HK-2 (cell line): ENCODE results near the gene GGCT.
A peak's percentile ranks its signal among the peaks of the same experiment; 100 is the strongest.
"Not testable (repeated sequence)": the region's sequence is repeated elsewhere in the genome, so short reads cannot be mapped to it uniquely, and the experiment has no call there.

Source experiments
- DNase-seq: peaks from one replicate; pipeline ENCODE4 v3.0.0-alpha.2; 2018; ENCODE audit not compliant: unreplicated experiment

The GGCT gene

GRCh38 chr7:30504301-30505173, at the start of gene GGCT:
TSS of gene GGCT (minus strand) at chr7:30504829. CDS start at chr7:30504709, 120 bp downstream.
- peak; percentile 99 for DNase-seq

- DNase-seq, result no peak
These were observed 48.9 kb upstream of the GGCT start for GRCh38 chr7:30553546-30553945.

DNA sequence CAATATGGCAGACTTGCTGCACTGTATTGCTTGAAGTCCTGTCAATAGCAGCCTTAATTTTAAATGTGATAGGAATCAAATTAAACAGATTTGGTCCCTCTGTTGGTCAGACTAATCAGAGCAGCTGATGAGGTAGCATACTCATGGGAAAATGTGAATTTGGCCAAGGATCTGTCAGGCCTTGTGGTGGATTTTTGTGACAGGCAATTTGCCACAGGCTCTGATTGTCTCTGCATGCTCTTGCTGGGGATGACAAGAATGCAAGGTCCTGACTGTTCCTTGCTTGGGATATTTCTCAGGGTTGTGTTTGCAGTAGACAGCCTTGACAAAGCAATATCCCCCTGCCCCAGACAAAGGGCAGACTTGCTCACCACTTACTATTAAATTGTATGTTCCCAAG, 48.5 kb upstream of the GGCT start:
- DNase-seq, result no peak

DNA sequence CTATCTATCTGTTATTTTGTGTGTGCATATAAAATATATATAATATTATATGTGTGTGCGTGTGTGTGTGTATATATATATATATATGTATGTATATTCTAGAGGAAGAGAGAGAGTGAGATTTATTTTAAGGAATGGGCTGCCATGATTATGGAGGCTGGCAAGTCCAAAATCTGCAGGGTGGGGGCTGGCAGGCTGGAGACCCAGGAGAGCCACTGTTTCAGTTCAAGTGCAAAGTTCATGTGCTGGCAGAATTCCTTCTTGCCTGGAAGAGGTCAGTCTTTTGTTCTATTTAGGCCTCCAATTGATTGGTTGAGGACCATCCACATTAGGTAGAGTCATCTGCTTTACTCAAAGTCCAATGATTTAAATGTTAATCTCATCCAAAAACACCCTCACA, 47.7 kb upstream of the GGCT start:
- DNase-seq, result no peak

DNA sequence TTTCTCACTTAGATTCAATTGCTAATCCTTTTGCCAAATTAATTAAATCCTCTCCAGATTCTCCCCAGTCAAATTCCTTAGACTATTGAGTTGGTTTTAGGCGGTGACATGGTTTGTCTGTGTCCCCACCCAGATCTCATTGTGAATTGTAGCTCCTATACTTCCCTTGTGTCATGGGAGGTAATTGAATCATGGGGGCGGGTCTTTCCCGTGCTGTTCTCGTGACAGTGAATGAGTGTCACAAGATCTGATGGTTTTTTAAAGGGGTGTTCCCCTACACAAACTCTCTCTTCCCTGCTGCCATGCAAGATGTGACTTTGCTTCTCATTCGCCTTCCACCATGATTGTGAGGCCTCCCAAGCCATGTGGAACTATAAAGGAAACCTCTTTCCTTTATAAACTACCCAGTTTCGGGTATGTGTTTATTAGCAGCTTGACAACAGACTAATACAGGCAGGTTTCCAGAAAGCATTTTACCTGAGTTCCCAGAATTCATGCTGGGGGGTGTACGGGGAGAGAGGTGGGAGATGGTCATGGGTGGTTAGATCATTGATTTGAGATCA, 45.4 kb upstream of the GGCT start:
- no peak for DNase-seq

- peak; percentile 47 for DNase-seq
These were observed 44.2 kb upstream of the GGCT start for GRCh38 chr7:30548845-30549244.

GRCh38 chr7:30546596-30546995, 42.0 kb upstream of the GGCT start:
- no peak for DNase-seq

DNA sequence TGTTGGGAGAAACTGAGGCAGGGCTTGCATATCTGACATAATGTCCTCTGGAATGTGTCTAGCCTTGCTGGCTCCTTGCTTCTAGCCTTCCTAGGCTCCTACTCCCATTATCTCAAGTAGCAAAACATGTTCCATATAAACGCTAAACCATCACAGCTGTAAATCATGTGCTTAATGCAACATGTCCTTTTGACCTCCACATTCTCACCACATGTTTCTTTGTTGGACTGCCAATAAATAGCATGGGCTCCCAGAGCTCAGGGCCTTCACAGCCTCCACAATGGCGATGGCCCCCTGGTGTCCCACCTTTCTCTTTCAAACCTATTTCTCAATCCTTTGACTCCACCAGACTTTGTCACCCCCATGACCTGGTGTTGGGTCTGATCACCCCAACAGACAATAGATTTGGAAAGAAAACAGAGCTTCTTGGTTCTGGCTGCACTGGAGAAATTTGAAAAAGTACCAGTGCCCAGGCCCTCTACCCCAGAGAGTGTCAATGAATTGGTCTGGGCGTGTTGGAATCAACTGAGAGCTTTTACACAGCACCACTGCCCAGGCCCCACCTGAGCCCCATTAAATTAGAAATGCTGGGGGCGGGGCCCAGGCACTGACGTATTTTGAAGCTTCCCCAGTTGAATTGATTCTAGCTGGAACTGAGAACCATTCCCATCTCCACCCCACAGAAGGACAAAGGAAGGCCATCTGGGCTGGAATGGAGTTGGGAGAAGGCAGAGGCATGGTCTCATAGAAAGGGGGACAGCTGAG, 41.3 kb upstream of the GGCT start:
- no peak for DNase-seq

DNA sequence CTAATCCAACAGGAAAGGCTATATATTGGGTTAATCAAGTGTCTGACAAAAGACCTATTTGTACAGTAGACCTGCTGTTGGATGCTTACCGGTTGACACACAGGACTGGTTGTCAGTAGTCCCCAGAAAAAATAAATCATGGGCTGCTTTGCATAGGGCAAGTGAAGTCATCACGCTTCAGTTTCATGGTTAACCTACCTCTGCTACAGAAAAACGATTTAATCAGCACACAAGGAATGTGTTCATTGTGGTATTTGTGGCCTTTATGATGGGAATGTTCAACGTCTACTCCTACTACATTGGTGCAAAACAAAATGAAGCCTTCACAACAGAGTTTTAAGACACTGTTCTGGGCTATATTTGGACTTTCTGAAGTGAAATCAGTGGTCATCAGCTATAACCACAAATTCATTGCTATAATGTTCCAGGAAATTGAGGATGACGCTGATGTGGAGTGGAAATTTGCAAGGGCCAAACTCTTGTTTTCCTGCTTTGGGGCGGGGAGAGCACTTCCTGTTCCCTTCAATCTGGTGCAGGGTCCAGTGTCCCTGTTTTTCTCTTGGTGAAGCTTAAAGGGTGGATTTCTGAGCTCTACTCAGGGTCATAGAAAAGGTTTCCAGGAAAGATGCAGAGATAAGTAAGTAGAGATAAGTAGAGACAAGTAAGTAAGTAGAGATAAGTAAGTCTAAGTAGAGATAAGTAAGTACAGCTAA, 39.3 kb upstream of the GGCT start:
- no peak for DNase-seq

DNA sequence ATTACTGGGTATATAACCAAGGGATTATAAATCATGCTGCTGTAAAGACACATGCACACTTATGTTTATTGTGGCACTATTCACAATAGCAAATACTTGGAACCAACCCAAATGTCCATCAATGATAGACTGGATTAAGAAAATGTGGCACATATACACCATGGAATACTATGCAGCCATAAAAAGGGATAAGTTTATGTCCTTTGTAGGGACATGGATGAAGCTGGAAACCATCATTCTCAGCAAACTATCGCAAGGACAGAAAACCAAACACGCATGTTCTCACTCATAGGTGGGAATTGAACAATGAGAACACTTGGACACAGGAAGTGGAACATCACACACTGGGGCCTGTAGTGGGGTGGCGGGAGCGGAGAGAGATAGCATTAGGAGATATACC, 38.5 kb upstream of the GGCT start:
- DNase-seq, result not testable (repeated sequence)

DNA sequence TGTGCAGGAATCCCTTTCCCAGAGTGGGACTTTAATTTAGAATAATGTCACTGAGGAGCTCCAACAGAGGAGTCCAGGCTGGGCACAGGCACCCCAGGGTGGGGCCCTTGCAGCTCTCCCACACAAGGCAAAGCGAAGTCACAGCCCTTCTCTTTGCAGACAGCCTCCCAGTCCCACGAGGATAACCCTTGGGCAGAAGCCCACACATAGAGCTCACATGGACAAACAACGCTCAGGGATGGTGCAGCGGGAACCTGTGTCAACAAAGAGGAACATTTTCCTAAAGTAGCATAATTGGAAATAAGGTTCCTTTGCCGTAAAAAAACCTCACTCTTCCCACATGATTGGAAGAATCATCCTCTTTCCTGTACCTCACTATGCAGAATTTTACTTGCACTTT, 29.3 kb upstream of the GGCT start:
- DNase-seq, result no peak

DNA sequence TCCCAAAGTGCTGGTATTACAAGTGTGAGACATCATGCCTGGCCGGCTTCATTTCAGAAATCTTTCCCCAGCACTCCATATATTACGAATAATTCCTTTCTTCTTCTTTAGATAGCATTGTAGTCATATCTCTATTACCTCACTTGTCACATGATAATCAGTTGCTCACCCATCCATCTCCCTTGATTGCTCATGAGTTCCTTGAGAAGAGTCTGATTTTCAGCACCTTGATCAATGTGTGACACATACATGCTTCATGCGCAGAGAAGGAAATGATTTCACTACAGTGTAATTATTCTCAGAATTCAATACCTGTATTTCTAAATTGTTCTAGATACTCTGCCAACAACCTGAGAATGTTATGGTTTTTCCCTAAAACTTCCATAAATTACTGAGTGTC, 26.7 kb upstream of the GGCT start:
- DNase-seq, result no peak

DNA sequence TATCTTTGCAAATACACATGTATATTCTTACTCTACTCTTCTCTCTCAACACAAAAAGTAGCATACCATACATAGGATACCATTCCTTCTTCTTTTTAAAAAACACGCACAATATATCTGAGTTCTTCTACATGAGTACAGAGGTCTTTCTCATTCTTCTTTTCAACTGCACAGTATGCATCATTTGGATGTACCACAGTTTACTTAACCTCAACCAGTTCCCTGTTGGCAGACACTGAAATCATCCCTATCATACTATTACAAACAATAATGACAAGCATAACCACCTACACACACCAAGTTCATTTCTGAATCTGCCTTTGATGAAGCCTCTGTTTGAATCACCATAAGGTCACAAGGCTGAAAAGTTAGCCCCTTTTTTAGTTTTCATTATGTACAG, 25.7 kb upstream of the GGCT start:
- no peak for DNase-seq

GRCh38 chr7:30528779-30529178, 24.1 kb upstream of the GGCT start:
- DNase-seq, result no peak

- not testable (repeated sequence) for DNase-seq
These were observed 22.7 kb upstream of the GGCT start for GRCh38 chr7:30527297-30527696.

DNA sequence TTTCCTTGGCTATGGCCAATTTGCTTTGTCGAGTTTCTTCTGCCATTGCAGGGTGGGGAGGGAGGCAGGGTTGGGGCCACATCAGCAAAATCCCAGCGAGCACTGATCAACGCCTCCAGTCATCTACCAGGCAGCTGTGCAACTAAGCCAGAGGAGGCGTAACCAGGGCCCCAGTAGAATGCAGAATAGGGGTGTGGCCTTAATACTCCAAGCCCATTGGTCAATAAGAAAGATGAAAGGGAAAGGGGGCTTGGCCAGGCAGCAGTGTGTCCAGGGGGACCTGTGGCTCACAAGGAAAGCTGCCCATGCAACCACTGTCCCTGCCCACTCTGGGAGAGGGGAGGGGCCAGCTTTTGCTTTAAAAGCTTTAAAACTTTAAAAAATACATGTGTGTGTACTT, 21.5 kb upstream of the GGCT start:
- DNase-seq, result no peak

DNA sequence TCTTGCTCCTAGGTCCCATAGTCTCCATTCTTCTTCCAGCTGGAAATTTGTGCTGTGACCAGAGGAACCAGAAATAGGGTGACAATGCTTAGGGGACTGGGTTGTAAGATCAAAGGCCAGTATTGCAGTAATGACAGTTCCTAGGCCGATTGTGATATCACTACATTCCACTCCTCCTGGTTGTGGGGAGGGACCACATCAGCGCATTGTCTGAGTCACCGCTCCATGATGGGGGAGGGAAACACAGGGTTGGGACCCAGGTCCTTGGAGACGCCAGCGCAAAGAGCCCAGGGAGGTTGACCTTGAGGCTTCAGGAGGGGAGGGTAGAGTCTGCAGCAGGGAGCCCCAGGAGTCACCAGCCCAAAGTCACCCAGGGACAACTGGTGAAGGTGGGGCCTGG, 20.8 kb upstream of the GGCT start:
- no peak for DNase-seq

- no peak for DNase-seq
These were observed 19.9 kb upstream of the GGCT start for GRCh38 chr7:30524545-30524944.

GRCh38 chr7:30523466-30523865, 18.8 kb upstream of the GGCT start:
- DNase-seq, result no peak

- no peak for DNase-seq
These were observed 17.5 kb upstream of the GGCT start for GRCh38 chr7:30522159-30522558.

DNA sequence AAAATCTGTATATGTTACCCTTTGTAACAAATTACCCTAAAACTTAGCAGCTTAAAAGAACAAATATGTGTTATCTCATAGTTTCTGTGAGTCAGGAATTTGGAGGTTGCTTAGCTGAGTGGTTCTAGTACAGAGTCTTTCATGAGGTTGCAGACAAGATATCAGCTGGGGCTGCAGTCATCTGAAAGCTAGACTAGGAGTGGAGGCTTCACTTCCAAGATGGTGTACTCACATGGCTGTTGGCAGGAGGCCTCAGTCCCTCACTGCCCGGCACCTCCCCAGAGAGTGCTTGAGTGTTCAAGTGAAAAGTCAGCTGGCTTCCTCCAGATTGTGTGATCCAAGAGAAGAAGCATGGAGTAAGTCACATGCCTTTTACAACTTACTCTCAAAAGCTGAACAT, 16.9 kb upstream of the GGCT start:
- no peak for DNase-seq

DNA sequence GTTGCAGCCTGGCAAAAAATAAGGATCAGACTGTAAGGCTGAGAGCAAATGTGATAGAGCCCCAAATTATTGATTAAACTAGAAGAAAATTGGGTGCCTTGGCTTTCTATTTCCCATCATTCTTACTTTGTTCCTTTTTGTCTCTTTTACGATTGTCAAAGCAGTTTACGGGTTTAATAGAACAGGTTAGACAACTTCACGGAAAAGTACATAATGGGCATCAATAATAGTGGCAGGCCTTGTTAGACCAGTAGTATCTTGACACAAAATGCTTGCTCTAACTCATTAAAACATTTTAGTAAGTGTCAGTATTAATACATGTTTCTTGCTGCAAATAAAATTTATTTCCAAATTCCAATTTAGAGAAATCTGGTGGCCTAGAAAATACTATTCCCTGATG, 14.5 kb upstream of the GGCT start:
- DNase-seq, result no peak
